NCI-H460 (cell line): Measurements from ENCODE around the gene LRRC46. TPM values are rescaled to one million over a fixed set of nuclear protein-coding genes. Genes with fewer than 3 reads are reported as not detected.

ENCODE experiments used
- DNase-seq: peaks from one replicate; pipeline ENCODE4 v3.0.0-alpha.2; 2016; ENCODE audit warnings: low read depth; ENCODE audit errors: extremely low read depth
- total RNA-seq: library from RNA; depleted of rRNA; stranded (reverse); fragments of >200 nt; shearing (Covaris generic); gene quantifications from 2 replicates; pipeline ENCODE4 v1.2.3, GENCODE V29; 2014

LRRC46 gene
- total RNA-seq, 1 experiment from 2014 or later: 0.20 TPM

GRCh38 chr17:47808036-47808829 is 23.2 kb upstream of the LRRC46 start:
- DNase-seq: no peak

GRCh38 chr17:47808830-47809480 is 22.5 kb upstream of the LRRC46 start:
- no peak for DNase-seq

GRCh38 chr17:47810200-47810821 is 21.2 kb upstream of the LRRC46 start:
- DNase-seq: peak; percentile 81

GRCh38 chr17:47810901-47811635 is 20.4 kb upstream of the LRRC46 start:
- DNase-seq: no peak

- DNase-seq: no peak
These were observed 19.8 kb upstream of the LRRC46 start for GRCh38 chr17:47811709-47812108.

GRCh38 chr17:47812146-47812920 is 19.1 kb upstream of the LRRC46 start:
- no peak for DNase-seq

- no peak for DNase-seq
These were observed 18.4 kb upstream of the LRRC46 start for GRCh38 chr17:47813077-47813476.

- DNase-seq: no peak
These were observed 17.9 kb upstream of the LRRC46 start for GRCh38 chr17:47813512-47814031.

- DNase-seq: no peak
These were observed 16.2 kb upstream of the LRRC46 start for GRCh38 chr17:47815106-47815918.

- DNase-seq: no peak
These were observed 15.2 kb upstream of the LRRC46 start for GRCh38 chr17:47816111-47816735.

GRCh38 chr17:47816947-47817346 is 14.5 kb upstream of the LRRC46 start:
- DNase-seq: no peak

- no peak for DNase-seq
These were observed 13.3 kb upstream of the LRRC46 start for GRCh38 chr17:47818002-47818695.

GRCh38 chr17:47819475-47819874 is 12.0 kb upstream of the LRRC46 start:
- no peak for DNase-seq

- no peak for DNase-seq
These were observed 11.3 kb upstream of the LRRC46 start for GRCh38 chr17:47820033-47820789.

GRCh38 chr17:47821031-47821423 is 10.4 kb upstream of the LRRC46 start:
- DNase-seq: no peak

- DNase-seq: peak; percentile 36
These were observed 9.8 kb upstream of the LRRC46 start, which contains the start of gene OSBPL7 for GRCh38 chr17:47821424-47822391. TSS of gene OSBPL7 (minus strand) at chr17:47821794. CDS start at chr17:47820278, 1,516 bp downstream.
